OCI-M2 (cell line): ENCODE measurements around the gene C2orf76.
A peak's percentile ranks its signal among the peaks of the same experiment; 100 is the strongest.
"Not testable (repeated sequence)": the region's sequence is repeated elsewhere in the genome, so short reads cannot be mapped to it uniquely, and the experiment has no call there.

Experiments
- DNase-seq: peaks from one replicate; lab custom pipeline; 2025; ENCODE audit not compliant: unreplicated experiment; lab: John Stamatoyannopoulos, UW

The C2orf76 gene

DNA sequence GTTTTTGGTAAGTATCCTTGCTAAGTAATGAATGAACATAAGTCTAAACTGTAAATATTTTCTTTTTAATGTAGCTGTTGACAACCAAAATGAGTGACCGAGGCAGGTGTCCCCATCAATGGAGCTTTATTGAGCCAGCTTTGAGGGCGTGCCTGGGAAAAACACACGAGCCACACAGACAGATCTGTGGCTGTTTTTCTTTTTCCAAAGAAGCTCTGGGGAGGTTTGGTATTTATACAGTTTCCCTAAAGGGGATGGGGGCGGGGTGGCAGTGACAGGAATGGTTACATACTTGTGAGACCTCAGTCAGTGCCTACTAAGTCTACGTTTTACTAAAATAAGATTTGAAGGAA is 11.3 kb upstream of the C2orf76 start:
- DNase-seq: no peak

- DNase-seq: peak; percentile 17
These were observed 10.8 kb upstream of the C2orf76 start for GRCh38 chr2:119377294-119377992.

GRCh38 chr2:119376810-119377209 is 10.2 kb upstream of the C2orf76 start:
- DNase-seq: no peak

- DNase-seq: not testable (repeated sequence)
These were observed 9.8 kb upstream of the C2orf76 start for GRCh38 chr2:119376406-119376805.

- not testable (repeated sequence) for DNase-seq
These were observed 7.5 kb upstream of the C2orf76 start for GRCh38 chr2:119373907-119374745.

GRCh38 chr2:119372778-119373568 is 6.3 kb upstream of the C2orf76 start:
- no peak for DNase-seq

- no peak for DNase-seq
These were observed 4.5 kb upstream of the C2orf76 start for GRCh38 chr2:119371111-119371510.

GRCh38 chr2:119369845-119370244 is 3.2 kb upstream of the C2orf76 start:
- no peak for DNase-seq

DNA sequence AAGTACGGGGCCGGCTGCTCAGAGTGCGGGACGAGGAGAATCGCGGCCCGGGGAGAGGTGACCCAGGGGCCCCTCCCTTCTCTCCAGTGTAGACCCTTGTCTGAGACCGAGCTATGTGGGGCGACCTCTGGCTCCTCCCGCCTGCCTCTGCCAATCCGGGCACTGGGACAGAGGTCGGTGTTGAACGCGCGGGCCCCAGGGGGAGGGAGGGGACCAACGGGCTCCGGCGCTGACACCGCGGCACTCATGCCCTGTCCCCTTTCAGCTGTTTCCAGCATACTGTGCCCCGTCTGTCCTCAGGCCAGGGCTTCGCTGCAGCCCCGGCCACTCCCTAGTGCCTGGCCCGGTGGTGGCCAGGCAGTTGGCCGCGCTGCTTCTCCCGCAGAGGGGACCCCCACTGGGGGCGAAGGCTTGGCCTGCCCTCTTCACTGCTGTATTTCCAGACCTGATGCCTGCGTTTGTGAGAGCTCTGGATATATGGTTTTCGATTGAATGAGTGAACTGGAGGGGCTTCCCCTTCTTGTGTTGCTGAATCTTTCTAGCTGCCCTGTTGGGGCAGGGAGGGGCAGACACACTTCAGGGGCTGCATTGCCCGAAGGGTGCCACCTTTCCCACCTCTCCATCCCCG is 952 bp upstream of the C2orf76 start:
- DNase-seq: no peak

GRCh38 chr2:119366161-119366648 is 429 bp downstream of the C2orf76 start:
- DNase-seq: no peak

DNA sequence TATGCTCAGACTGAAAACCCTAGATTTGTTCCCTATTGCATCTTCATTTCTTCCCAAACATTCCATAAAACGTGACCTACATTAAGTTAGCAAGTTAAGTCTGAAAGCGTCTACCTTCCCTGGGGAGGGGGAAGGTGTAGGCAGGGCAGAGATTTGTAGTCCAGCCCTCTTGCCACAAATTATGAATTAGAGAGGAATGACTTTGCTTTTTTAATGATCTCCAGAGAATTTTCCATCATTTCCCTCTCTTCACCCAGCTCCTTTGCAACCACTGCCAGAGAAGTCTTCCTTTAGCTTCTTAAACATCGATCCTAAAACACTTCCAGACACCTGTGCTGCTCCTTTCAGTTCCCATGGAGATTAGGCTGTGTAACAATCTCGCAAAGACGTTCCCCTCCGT is 1.2 kb downstream of the C2orf76 start:
- DNase-seq: no peak

DNA sequence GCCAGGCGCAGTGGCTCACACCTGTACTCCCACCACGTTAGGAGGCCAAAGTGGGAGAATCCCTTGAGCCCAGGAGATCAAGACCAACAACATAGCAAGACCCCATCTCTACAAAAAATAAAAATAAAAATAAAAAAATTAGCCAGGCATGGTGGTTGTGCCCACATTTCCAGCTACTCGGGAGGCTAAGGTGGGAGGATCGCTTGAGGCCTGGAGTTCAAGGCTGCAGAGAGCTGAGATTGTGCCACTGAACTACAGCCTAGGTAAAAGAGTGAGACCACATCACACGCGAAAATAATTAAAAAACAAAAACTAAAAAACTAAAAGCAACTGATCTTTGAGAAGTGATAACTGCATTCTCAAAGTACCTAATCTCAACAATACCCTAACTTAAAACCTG is 1.8 kb downstream of the C2orf76 start:
- DNase-seq: no peak

DNA sequence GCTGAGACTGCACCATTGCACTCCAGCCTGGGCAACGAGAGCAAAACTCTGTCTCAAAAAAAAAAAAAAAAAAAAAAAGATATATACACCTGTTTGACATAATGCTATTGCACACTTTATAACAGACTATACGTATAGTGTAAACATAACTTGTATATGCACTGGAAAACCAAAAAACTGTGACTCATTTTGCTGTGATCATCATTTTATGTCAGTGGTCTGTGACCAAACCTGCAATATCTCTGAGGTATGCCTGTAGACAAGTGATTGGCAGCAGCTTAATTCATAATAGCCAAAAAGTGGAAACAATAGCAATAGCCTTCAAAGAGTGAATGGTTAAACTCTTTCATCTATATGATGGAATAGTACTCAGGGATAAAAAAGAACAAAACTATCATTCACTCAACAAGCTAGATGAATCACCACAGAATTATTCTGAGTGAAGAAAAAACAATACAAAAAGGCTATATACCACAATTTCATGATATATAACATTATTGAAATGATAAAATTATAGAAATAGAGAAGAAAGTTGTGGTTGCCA is 6.1 kb downstream of the C2orf76 start:
- no peak for DNase-seq

DNA sequence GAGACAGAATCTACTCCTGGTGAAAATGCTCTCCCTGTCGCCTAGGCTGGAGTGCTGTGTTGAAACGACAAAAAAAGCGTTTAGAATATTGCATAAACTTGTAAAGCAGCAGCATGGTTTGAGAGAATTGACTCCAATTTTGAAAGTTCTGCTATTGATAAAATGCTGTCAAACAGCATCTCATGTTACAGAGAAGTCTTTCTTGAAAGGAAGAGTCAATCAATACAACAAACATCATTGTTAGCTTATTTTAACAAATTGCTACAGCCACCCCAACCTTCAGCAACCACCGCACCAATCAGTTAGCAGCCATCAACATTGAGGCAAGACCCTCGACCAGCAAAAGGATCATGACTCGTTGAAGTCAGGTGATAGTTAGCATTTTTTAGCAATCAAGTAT is 6.9 kb downstream of the C2orf76 start:
- no peak for DNase-seq

- no peak for DNase-seq
These were observed 11.8 kb downstream of the C2orf76 start for GRCh38 chr2:119354860-119355259.

- no peak for DNase-seq
These were observed 14.3 kb downstream of the C2orf76 start for GRCh38 chr2:119352357-119352756.

DNA sequence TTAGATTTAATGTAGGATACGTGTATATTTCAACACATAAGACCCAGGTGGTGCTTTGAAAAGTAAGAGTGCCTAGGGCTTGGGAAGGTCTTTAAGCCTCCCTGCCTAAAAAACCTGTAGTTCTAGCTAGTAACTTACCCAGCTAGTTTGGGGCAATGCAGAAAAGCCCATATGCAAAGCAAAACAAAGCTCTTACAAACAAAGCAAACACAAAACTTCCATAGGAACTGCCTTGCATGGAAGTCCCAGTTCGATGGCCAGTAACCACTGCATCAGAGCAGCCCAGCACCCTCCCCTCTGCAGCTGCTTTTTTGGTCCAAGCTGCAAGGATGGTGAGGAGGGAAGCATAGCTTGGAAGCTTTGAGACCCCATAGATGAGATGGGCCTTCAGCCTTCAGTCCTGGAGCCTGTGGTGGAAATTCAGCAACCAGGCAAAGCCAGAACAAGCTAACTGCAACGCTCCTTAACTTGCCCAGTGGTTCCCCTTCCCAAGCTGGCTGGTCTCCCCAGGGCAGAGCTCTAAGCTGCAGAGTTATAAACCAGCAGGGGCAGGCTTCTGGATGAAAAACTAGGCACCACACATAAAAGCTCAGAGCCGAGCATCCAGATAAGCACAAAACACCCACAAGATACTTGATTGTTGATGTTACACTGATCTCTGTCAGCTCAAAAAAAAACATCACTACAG is 16.2 kb downstream of the C2orf76 start:
- DNase-seq: no peak

- DNase-seq: no peak
These were observed 17.3 kb downstream of the C2orf76 start for GRCh38 chr2:119349289-119349688.

GRCh38 chr2:119341684-119342083 is 24.9 kb downstream of the C2orf76 start:
- DNase-seq: no peak

DNA sequence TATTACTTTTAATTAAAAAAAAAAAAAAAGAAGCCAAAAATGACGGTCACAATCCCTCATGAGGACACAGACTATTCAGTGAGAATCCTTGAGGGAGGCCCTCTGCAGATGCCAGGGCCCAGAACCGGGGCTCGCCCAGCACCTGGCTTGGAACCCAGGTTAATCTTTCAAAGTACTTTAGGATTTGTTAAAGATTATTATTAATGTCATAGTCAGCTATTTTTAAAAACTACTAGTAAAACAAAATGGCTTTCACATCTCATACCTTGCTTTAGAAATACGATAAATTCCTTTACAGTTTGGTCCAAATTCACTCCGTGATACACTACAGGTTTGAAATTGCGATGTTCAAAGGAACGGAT is 27.1 kb downstream of the C2orf76 start:
- no peak for DNase-seq
